ENCODE data around the gene CEP41.
"Not testable (repeated sequence)": the region's sequence is repeated elsewhere in the genome, so short reads cannot be mapped to it uniquely, and the experiment has no call there.

GRCh38 chr7:130376461-130376860 is 64.4 kb downstream of the CEP41 start:
- TF ChIP-seq ZC3H10, ZNF70 (CRISPR knock-in tag; IDR thresholded peaks at IDR 0.05): not testable (repeated sequence)

Measured in SK-N-SH treated with all-trans-retinoic acid at 6 μM for 48 hours (cell line).